GM19467 (cell line): ENCODE measurements around the gene MITF.

Experiments used
- ATAC-seq: cut with Tn5 transposase; IDR thresholded peaks from one replicate; pipeline ENCODE4 v1.9.1; 2021; ENCODE audit warnings: mild to moderate bottlenecking, moderate library complexity; ENCODE audit not compliant: unreplicated experiment

The MITF gene

DNA sequence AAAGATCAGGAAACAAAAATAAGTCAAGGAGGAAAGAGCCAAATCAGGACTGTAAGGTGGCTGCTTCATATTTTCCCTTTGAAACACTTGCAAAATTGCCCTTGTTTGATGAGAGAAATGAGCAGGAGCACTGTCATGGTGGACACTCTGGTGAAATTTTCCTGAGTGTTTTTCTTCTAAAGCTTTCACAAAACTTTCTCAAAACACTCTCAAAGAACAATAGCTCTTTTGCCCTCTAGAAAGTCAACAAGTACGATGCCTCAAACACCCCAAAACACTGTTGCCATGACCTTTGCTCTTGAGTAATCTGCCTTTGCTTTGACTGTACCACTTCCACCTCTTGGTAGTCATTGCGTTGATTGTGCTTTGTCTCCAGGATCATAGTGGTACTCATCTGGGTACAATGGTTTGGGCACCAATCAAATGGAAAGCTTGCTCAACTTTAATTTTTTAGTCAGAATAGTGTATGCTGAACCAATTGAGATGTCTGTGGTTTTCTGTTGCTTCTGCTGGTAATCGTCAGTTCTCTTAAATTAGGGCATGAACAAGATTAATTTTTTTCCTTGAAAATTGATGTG lies 13.2 kb upstream of the MITF start:
- ATAC-seq = no peak

- no peak for ATAC-seq
Observed at GRCh38 chr3:69729147-69729919, 9.9 kb upstream of the MITF start.

GRCh38 chr3:69731080-69731479 lies 8.2 kb upstream of the MITF start:
- ATAC-seq = no peak

- ATAC-seq = no peak
Observed at GRCh38 chr3:69735893-69736292, 3.4 kb upstream of the MITF start.

DNA sequence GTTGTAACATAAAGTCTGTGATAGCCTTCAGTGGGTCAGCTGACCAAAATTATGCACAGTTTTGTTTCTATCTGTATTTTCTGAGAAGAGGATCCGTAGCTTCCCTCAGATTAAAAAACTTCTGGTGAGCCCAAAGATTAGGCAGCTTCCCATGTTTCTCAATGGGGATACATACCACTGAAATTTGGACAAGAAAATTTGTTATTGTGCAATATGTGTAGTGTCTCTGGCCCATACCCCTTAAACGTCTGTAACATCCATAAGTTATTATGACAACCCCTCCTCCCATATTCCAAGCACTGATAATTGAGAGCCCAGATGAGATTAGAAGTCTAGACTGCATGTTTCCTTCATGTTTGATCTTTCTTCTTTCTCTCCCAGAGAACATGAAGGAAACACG lies 1.9 kb upstream of the MITF start:
- ATAC-seq = no peak

DNA sequence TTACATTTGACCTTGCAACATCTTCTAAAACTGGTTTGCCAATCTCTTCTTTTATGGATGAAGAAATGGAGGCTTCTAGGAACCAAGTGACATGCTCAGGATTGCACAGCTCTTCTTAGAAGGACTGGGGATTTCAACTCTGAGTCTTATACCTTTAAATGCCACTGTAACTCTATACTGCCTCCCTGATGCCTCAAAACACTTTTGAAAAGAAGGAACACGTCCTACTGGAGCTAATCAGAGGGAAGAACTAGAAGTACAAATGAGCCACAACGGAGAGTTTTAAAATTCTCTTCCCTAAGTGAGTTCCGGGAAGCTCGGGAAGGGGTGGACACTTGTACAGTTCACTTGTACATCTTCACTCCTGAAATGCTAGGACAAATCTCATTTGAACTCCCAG lies 949 bp upstream of the MITF start:
- no peak for ATAC-seq

DNA sequence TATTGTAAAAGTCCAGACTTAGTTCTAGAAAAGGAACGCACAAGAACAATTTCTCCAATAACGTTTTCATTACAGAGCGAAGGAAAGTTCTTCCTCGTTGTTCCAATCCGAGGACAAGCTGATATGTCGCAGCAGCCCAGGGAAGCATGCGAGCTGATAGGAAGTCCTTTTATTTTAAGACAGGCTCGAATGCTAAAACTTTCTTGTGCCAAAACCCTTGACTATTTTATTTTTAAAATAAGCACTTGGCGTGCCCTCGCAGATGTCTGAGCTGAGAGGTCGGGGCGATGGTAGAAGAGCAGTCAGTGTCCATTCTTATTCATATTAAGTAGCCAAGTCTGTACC lies 433 bp upstream of the MITF start:
- no peak for ATAC-seq

DNA sequence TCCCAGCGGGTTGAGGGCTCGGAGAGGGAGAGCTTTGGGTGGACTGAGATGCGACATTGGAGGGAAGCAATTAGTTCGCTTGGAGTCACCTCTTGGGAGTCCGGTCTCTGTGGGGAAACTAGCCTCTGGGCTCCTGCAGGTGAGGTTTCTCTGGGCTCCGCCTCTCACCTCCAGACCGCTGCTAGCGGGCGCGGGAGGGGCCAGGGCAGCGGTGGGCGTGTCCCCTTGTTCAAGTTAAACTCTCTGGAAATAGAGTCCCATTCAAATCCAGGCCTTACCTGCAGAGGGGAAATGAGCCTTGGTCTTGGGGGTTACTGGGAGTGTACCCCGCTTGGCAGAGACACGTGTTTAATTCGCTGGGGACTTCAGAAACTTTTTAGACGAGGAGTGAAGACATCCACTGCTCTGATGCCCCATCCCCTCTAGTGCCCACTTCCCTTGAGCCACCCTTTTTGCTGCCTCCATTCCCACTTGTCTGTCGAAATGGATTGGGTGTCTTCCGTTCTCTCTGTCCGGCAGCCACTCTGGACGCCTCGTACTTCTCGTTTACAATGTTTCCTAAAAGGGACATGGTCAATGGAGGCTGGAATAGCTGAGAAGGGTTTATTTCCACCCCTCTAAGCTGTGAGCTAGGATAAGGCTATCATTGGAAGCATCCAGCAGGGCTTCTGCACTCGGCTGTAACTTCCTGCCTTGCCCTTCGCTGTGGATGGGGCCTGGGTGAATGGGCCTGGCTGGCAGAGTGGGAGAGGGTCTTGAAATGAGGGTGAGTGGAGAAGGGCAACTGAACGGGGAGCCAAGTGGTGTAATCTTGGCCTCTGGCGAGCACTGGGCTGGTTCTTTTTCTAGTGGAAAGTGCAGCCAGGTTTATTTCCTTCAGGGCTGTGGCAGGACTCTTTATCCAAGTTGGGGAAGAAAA lies 1.1 kb downstream of the MITF start:
- no peak for ATAC-seq

DNA sequence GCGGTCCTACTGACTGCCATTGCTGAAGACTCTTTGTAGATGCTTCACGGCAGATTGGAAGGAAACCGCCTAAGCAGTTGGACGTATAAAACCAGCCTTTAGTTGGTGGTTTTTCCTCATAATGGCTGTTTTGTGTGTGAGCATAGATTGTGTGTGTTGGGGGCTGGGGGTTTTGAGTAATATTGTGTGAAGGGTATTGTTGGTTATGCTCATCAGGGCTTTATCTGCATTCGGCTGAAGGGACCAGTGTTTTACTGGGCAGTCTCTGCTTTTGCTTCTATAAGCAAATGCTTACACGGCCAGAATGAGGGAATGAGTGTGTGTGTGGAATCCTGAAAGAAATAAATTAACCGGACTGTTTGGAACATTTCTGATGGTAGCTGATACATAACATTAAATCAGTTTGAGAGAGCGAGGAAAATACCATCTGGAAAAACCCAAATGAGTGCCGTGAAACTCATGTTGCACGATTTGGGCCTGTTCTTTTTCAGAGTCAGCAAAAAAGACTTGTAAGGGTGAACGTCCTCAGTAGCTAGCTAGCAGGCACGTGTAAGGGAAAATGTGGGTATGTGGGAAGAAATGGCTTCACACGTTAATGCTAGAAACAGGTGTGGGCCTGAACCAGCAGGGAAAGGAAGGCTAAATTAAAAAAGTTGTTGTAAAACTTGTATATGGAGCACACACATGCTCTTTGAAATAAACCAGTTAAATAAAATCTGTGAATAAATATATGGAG lies 1.9 kb downstream of the MITF start:
- ATAC-seq = no peak

DNA sequence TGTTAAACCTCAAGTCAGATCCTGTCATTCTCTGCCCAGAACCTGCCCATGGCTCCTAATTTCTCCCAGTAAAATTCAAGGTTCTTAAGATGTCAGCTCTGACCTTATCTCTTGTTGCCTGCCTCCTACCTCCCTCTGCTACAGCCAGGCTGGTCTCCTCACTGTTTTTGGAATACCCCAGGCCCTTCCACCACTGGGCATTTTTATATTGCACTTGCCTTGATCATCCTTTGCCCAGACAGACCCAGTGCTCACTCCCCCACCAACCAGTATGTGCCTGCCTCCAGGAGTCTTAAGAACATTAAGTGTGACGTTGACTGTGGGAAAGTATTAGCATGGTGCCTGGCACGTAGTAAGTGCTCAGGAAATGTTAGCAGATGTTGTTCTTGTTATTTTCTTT lies 3.1 kb downstream of the MITF start:
- no peak for ATAC-seq

DNA sequence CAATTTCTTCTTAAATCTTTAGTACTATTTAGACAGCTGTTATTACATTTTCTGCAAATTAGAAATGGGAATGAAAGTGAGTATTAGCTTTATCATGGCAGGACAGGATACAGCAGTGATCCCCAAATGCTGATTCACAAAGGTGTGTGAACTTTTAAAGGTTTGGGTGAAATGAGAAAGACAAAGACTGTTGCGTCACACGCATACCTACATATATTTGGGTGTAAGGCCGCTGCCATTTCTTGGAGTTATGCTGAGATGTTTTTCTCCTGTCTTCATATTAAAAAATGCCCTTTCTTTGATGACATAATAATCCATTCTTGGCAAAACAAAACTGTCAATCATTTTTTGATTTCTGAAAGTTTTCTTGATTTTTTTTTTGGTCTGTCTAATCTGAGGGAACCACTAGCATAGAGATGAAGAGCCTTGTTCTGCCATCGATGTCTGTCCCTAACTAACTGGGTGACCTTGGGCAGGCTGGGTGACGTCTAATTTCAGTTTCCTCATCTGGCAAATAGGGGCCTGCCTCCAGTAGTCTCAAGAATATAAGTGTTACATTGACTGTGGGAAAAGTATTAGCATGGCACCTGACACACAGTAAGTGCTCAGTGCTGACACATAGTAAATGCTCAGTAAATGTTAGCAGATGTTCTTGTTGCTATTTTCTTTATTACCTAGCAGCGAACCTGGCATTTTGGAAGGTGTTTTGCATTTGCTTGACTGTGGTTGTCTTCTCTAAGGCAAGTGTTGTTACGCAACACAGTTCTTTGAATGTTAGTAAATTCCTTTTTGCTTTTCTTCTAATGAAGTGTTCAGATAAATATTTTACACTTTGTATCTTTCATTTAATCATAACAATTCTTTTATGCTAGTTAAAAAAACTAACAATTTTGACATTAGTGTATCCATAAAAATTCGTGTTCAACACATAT lies 5.0 kb downstream of the MITF start:
- ATAC-seq = no peak

- ATAC-seq = no peak
Observed at GRCh38 chr3:69745505-69745904, 6.2 kb downstream of the MITF start.

- no peak for ATAC-seq
Observed at GRCh38 chr3:69746119-69746518, 6.9 kb downstream of the MITF start.

DNA sequence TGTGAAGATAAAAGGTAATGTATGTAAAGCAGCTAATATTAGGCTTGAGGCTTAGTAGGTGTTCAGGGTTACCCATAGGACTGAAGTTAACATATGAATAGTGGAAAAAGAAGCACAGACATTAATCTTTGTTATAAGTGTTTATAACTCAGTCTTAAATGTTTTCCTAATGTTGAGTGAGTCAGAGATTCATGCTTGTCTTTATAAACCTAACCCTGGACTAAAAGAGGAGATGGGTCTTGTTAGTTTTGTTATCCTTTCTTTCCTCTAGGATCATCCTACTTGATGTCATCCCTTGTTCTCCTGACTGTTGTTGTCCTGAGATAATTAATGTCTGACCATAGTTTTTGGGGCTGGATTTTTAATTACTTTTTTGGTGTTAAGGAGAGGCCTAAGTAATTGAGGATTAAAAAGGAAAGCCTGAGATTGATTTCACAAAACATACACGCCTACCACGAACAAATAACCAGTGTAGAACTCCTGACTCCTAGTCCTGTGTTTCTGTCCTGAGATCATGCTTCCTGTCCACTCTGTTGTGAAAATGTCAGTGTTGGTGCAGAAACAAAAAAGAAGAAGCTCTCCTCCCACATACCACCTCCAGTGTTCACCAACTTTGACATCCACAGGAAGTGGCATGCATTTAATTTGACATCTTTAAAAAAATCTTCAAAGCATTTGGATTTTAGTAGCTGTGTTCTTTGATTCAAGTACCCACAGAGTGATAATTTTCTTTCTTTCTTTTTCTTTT lies 8.4 kb downstream of the MITF start:
- no peak for ATAC-seq

GRCh38 chr3:69748503-69748902 lies 9.2 kb downstream of the MITF start:
- no peak for ATAC-seq

DNA sequence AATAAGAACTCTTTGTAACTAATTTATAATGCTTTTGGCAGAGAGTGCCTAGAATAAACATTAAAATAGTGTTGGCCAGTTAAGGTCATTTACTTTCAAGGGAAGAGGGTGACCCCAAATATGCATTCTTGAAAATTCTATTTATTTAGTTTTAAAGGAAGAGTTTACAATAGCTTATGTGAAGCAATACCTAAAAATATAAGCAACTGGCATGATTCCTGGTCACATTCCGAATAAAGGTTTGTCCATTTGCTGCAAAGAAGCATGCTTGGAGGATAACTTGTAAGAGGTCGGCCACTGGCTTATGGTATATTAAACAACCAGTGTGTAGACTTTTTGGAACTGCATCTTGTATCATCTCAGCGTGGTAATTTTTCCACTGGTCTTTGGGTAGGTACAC lies 10.2 kb downstream of the MITF start:
- no peak for ATAC-seq

DNA sequence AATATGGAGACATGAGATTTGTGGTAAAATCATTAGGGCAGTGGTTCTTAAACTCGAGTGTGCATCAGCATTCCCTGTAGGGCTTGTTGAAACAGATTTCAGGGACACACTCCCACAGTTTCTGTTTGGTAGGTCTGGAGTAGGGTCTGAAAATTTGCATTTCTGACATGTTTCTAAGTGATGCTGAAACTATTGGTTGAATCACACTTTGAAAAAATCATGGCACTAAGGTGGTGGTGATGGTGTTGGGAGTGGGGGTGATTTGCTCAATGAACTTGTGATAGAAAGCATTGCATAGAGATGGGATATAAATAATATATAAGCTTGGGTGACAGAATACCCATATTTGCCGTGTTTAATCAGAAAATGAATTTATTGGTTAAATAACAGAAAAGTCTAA lies 11.3 kb downstream of the MITF start:
- ATAC-seq = no peak

DNA sequence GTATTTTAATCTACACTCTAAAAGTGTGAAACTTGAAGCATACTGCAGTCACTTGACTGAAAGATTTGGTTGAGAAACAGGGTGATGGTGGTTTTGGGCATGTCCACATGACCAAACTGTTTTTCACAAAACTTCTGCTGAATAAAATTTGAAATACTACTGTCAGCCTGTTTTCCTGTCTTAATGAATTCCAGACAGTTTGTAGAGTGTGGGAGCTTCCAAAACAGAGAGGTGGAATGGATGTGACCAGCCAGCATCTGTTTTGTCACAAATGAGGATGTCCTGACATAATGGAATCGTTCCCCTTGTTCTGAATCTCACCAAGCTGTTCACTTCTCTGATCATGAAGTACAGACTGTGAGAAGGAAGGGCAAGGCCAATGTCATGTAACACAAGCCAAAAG lies 11.8 kb downstream of the MITF start:
- ATAC-seq = no peak

- ATAC-seq = no peak
Observed at GRCh38 chr3:69752241-69752640, 13.0 kb downstream of the MITF start.
